Measurements from ENCODE around the gene SCYGR2. TPM values are rescaled to one million over a fixed set of nuclear protein-coding genes. Genes with fewer than 3 reads are reported as not detected.

Gene SCYGR2
- total and polyA plus RNA-seq, 2 donors (not counting 1 experiment from before 2014, with no cell fraction given) = not detected

DNA sequence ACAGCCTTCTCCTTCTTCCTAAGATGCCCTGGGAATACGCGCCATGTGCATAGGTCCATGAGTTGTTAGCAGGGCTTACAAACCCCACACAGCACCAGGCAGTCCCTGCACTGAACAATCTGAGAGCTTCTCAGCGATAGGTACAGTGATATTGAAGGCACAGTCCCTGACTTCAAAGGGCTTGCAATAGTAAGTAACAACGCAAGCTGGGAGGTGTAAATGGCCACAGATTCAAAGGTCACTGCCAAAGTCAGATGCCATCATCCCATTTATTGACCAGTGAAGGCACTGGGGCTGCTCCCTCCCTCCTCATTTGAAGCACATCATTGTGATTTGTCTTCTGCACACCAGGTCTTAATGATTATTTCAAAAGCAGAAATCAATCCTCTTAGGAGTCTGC, 16.5 kb downstream of the SCYGR2 start:
- ChIA-PET POLR2A (no interaction called here), CTCF (no interaction called here)
- H3K4me2 ChIP-seq (replicated peaks; ENCODE audit: low read depth, low read length, poor library complexity, severe bottlenecking) = no peak overlapping the region
- H3K36me3 ChIP-seq (replicated peaks in 1 of 2; ENCODE audit: control extremely low read depth in 1 of 2, control insufficient read depth in 1 of 2, extremely low read depth in 1 of 2, insufficient read depth in 2 of 2, low read length in 1 of 2) = no peaks in the 10 kb centered on the region
- no peaks in the 10 kb centered on the region for H3K79me2 ChIP-seq (ENCODE audit: control insufficient read depth, insufficient read depth, low read length)
- H3K9me3 ChIP-seq (ENCODE audit: control extremely low read depth in 1 of 3, control insufficient read depth in 2 of 3, insufficient read depth in 1 of 3, low read length in 2 of 3) = no peaks in the 10 kb centered on the region
- Mint-ChIP-seq H3K9me3 (ENCODE audit: insufficient read depth) (no peaks in the 10 kb centered on the region), H3K27me3 (peaks cover 24% of the 10 kb centered on the region), H3K27ac (no peak overlapping the region), H3K4me3 (no peak overlapping the region), H3K4me1 (peaks cover under 1% of the 10 kb centered on the region)
- H4K20me1 ChIP-seq (ENCODE audit: control insufficient read depth, insufficient read depth, low read length, poor library complexity, severe bottlenecking) = no peaks in the 10 kb centered on the region
- intact Hi-C loops (cut with micrococcal nuclease) = no loop called here
- DNase-seq = no peak
- H2AFZ ChIP-seq (ENCODE audit: insufficient read depth, low read depth, low read length, poor library complexity, severe bottlenecking) = no peak overlapping the region
- no peak overlapping the region for H3K4me3 ChIP-seq (ENCODE audit: control extremely low read depth in 1 of 5, extremely low read depth in 1 of 5, insufficient read depth in 1 of 5, low read depth in 2 of 5, low read length in 4 of 5)
- ATAC-seq (ENCODE audit: low read depth) = no peak
- WGBS (ENCODE audit: insufficient coverage) = 94% methylated on average over 2 of the region's 4 CpGs
- peaks cover 0 to 5% (median 2%) of the 10 kb centered on the region in 4 experiments for H3K27me3 ChIP-seq (replicated peaks in 1 of 4; ENCODE audit: control extremely low read depth in 1 of 4, control insufficient read depth in 3 of 4, insufficient read depth in 4 of 4, low read length in 3 of 4)
- no peak overlapping the region for H3K9ac ChIP-seq (ENCODE audit: low read length)
- no peak overlapping the region for H3K27ac ChIP-seq (ENCODE audit: low read length in 2 of 2)
- H3K4me1 ChIP-seq (ENCODE audit: control insufficient read depth in 2 of 2, insufficient read depth in 2 of 2, low read length in 2 of 2) = no peaks in the 10 kb centered on the region
- TF ChIP-seq, protein P1, sequence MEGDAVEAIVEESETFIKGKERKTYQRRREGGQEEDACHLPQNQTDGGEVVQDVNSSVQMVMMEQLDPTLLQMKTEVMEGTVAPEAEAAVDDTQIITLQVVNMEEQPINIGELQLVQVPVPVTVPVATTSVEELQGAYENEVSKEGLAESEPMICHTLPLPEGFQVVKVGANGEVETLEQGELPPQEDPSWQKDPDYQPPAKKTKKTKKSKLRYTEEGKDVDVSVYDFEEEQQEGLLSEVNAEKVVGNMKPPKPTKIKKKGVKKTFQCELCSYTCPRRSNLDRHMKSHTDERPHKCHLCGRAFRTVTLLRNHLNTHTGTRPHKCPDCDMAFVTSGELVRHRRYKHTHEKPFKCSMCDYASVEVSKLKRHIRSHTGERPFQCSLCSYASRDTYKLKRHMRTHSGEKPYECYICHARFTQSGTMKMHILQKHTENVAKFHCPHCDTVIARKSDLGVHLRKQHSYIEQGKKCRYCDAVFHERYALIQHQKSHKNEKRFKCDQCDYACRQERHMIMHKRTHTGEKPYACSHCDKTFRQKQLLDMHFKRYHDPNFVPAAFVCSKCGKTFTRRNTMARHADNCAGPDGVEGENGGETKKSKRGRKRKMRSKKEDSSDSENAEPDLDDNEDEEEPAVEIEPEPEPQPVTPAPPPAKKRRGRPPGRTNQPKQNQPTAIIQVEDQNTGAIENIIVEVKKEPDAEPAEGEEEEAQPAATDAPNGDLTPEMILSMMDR (IDR thresholded peaks at IDR 0.05) = no peak
- TF ChIP-seq EZH2 (IDR thresholded peaks at IDR 0.05; ENCODE audit: borderline replicate concordance, insufficient read depth, low read depth, low read length, poor library complexity, severe bottlenecking) = no peak

DNA sequence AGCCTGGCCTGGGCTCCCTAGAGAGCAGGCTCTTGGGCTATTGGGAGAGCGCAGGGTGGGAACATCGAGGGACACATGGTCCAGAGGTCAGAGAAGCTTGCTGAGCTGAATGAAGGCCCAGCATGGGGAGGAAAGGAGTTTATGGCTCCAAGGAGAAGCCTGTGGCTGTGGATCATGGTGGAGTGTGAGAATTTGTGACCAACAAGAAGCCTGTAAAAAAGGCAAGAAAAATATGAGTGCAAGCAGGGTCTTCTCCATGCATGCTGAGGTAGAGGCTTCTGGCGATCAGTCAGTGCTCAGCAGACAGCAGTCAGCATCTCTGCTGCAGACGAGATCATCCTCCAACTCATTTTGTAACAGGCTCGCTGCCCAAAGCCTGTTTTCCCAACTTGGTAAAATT, 17.2 kb downstream of the SCYGR2 start:
- H2AFZ ChIP-seq (ENCODE audit: insufficient read depth, low read depth, low read length, poor library complexity, severe bottlenecking) = no peak overlapping the region
- no peak overlapping the region for H3K27ac ChIP-seq (ENCODE audit: low read length in 2 of 2)
- no peak overlapping the region for H3K9ac ChIP-seq (ENCODE audit: low read length)
- H3K4me1 Mint-ChIP-seq = no peaks in the 10 kb centered on the region
- CTCF ChIA-PET = no interaction called here
- no peaks in the 10 kb centered on the region for H3K9me3 Mint-ChIP-seq (ENCODE audit: insufficient read depth)
- H3K79me2 ChIP-seq (ENCODE audit: control insufficient read depth, insufficient read depth, low read length) = no peaks in the 10 kb centered on the region
- WGBS (ENCODE audit: insufficient coverage) = 92% methylated on average over 3 of the region's 5 CpGs
- intact Hi-C loops (cut with micrococcal nuclease) = no loop called here
- H3K4me1 ChIP-seq (ENCODE audit: control insufficient read depth in 2 of 2, insufficient read depth in 2 of 2, low read length in 2 of 2) = no peaks in the 10 kb centered on the region
- no peaks in the 10 kb centered on the region for H3K9me3 ChIP-seq (ENCODE audit: control extremely low read depth in 1 of 3, control insufficient read depth in 2 of 3, insufficient read depth in 1 of 3, low read length in 2 of 3)
- ATAC-seq (ENCODE audit: low read depth) (no peak), DNase-seq (no peak)
- no peak overlapping the region for H3K4me3 ChIP-seq (ENCODE audit: control extremely low read depth in 1 of 5, extremely low read depth in 1 of 5, insufficient read depth in 1 of 5, low read depth in 2 of 5, low read length in 4 of 5)
- POLR2A ChIA-PET = no interaction called here
- no peaks in the 10 kb centered on the region for H3K36me3 ChIP-seq (replicated peaks in 1 of 2; ENCODE audit: control extremely low read depth in 1 of 2, control insufficient read depth in 1 of 2, extremely low read depth in 1 of 2, insufficient read depth in 2 of 2, low read length in 1 of 2)
- peaks cover 25% of the 10 kb centered on the region for H3K27me3 Mint-ChIP-seq
- H3K4me3 Mint-ChIP-seq = no peak overlapping the region
- no peaks in the 10 kb centered on the region for H4K20me1 ChIP-seq (ENCODE audit: control insufficient read depth, insufficient read depth, low read length, poor library complexity, severe bottlenecking)
- no peak for TF ChIP-seq EZH2 (IDR thresholded peaks at IDR 0.05; ENCODE audit: borderline replicate concordance, insufficient read depth, low read depth, low read length, poor library complexity, severe bottlenecking)
- TF ChIP-seq, protein P1 (IDR thresholded peaks at IDR 0.05) = no peak
- peaks cover 0 to 7% (median 2%) of the 10 kb centered on the region in 4 experiments for H3K27me3 ChIP-seq (replicated peaks in 1 of 4; ENCODE audit: control extremely low read depth in 1 of 4, control insufficient read depth in 3 of 4, insufficient read depth in 4 of 4, low read length in 3 of 4)
- no peak overlapping the region for H3K4me2 ChIP-seq (replicated peaks; ENCODE audit: low read depth, low read length, poor library complexity, severe bottlenecking)
- H3K27ac Mint-ChIP-seq = no peak overlapping the region

Data from B cell (primary cell).